H7 (cell line): ENCODE data around the gene RIN3. TPM values are rescaled to one million over a fixed set of nuclear protein-coding genes. Genes with fewer than 3 reads are reported as not detected.

Experiments used
- DNase-seq: peaks from one replicate; pipeline ENCODE4 v3.0.0; 2012
- H3K27me3 ChIP-seq: 2 replicates; pipeline ENCODE4 v1.6.0; 2011; ENCODE audit warnings: mild to moderate bottlenecking, low read length; ENCODE audit not compliant: control insufficient read depth, insufficient read depth
- H3K36me3 ChIP-seq: replicated peaks from 2 replicates; pipeline ENCODE4 v1.5.1; 2011; ENCODE audit warnings: low read length; ENCODE audit not compliant: control insufficient read depth, insufficient read depth
- H3K4me3 ChIP-seq: 2 replicates; pipeline ENCODE4 v1.5.1; 2011; ENCODE audit warnings: low read depth, mild to moderate bottlenecking, control low read depth, low read length, moderate library complexity; ENCODE audit not compliant: insufficient read depth
- total RNA-seq: library from RNA; depleted of rRNA; stranded (reverse); fragments of >200 nt; shearing (Covaris generic); gene quantifications from 2 replicates; pipeline ENCODE4 v1.2.3, GENCODE V29; 2014

The RIN3 gene
- total RNA-seq, 1 experiment from 2014 or later, result 0.76 TPM

DNA sequence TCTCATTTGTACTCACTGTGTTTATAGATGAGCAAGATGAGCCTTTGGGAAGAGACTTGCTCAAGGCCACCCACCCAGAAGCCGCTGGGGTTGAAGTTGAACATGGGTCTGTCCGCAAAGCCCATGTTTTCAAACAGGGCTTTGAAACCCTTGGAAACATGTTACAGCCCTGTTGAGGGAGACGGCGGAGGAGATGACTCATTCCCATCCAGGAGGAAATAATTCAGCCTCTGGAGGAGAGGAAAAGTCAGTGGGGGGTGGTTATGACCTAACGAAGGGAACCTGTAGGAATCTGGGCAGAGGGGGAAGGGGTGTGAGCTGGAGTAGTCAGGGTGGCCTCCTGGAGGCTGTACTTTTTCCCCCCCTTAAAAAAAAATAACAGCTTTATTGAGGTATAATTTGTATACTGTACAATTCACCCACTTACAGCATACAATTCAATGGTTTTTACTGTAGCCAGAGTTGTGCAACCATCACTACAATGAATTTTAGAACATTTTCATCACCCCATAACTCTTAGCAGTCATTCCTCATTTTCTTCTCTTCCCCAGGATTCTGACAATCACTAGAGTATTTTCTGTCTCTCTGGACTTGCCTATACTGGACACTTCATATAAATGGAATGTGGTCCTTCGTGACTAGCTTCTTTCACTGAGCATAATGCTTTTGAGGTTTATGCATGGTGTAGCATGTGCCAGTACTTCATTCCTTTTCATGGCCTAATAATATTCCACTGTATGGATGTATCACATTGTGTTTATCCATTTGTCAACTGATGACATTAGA, 1.9 kb upstream of the RIN3 start:
- no peaks in the 10 kb centered on the region for H3K36me3 ChIP-seq
- peaks cover 33% of the 10 kb centered on the region for H3K27me3 ChIP-seq
- no peak for DNase-seq
- no peak overlapping the region for H3K4me3 ChIP-seq

DNA sequence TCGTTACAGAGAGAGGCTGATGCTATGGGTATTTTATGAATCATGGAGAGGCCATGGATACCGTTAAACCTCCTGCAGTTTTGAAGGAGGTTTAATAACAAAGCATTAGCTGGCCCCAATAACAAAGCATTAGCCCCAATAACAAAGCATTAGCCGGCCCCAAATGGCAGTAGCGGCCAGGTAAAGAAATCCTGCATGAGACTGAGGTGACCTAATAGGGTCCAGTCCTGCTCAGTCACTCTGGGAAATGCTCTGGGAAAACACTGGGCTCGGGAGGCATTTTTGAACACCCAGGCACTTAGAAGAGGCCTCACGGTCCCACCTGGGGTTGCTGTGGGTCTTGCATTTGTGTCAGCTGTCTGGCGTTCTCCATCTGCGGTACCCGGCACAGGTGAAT, 776 bp upstream of the RIN3 start:
- Histone ChIP-seq H3K36me3 (no peaks in the 10 kb centered on the region), H3K27me3 (peaks cover 33% of the 10 kb centered on the region), H3K4me3 (no peak overlapping the region; the same call in 1 of the 2 replicates)
- DNase-seq, result no peak

DNA sequence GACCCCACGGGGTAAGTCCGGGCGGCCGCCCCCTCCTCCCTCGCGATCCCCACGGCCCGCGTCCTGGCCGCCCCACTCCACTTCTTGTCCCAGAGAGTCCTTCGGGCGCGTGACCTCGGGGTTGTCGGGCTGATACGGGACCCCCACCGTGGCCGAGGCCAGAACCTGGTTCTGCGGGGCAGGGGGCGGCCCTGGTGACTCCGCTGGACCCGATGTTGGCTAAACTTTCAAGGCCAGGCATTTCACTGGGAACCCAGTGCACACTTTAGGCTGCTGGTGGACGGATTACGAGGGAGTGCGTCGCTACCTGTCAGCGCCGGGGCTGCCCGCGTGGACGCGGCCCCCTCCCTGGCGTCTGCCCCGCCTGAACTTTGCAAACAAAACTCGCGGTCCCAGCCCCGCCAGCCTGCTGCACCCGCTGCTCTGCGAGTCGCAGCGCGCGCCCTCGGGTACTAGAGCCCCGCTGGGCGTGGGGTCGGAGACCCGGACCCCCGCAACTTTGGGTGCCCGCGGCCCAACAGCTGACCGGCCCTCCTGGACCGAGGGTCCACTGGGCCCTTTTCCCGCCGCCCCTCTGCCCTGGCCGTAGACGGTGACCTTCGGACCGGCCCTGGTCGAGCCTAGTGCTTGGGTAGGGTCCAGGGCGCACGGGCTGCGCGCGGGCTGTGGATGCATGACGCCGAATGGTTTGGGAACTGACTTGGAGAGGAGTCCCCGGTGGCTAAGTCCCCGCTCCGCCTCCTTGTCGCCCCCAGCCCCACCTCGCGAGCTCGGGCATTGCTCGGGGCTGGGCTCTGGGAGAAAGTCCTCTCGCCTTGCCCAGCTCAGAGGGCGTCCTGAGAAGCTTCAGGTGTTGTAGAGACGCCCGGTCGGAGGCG, 624 bp downstream of the RIN3 start:
- no peaks in the 10 kb centered on the region for H3K36me3 ChIP-seq

DNA sequence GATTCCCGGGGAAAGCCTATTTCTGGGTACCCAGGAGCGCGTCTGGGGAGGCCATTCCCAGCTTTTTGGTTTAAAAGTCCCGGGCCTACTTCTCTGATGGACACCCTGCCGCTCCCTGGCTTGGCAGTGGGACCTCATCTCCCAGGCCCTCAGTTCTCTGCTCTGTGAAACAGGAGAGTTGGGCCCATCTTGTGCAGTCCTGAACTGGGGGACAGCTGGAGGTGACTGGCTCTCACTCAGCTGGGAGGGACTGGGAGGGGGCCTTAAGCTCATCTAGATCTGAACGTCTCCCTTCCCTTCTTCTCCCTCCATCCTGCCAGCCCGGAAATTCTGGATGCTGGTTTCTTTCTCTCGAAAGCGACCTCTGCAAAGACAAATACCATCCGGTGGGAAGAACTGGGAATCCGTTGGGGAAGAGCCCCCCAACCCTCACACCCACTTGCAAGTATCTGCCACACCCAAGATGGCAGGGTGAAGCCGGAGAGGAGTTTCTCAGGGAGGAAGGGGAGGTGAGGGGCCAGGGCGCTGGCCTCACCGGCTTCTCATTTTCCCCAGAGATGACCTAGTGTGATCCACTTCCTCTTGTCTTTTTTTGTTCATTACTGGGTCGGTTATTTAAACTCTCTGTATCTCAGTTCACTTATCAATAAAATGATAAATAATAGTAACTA, 1.4 kb downstream of the RIN3 start:
- Histone ChIP-seq H3K27me3 (peaks cover 33% of the 10 kb centered on the region), H3K36me3 (no peaks in the 10 kb centered on the region), H3K4me3 (peak overlapping the region; percentile 52; the same call in 1 of the 2 replicates)
- no peak for DNase-seq

More for the DNA sequence above, 624 bp downstream of the RIN3 start:
- Histone ChIP-seq H3K4me3 (peak overlapping the region; percentile 52), H3K27me3 (peaks cover 33% of the 10 kb centered on the region)
- peak; percentile 77 for DNase-seq

DNA sequence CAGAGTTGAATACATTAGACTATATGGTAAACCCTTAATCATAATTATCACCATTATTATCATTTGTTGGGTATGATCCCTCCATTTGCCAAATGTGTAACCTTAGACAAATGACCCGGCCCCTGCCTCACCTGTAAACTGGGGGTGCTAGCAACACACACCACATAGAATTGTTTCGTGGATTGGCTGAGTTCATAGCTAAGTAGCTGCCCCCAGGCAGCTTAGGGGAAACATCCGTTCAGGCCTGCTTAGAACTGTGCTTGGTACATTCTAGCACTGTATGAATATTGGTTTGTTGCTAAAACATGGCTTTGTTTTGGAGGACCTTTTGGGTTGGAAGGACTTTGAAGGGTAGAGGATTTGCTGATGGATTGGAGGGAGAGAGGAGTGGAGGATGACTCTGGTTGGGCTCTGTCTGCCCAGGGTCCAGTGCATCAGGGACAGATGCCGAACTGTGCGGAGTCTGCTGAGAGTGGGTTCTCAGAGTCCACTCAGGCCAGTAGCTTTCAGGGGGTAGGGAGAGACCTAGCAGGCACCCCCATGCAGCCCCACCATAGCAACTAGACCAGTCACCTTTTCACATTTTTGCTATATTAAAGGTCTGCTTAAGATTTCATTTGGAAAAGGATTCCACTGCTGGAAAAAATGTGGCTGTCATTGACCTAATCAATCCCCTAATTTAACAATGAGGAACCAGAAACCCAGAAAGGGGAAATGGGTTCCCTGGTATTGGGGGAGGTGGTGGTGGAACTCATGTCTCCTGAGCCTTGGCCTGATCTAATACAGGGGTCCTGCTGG, 2.2 kb downstream of the RIN3 start:
- DNase-seq, result no peak
- H3K4me3 ChIP-seq, result no peak overlapping the region
- H3K36me3 ChIP-seq, result no peaks in the 10 kb centered on the region
- H3K27me3 ChIP-seq, result peaks cover 33% of the 10 kb centered on the region

DNA sequence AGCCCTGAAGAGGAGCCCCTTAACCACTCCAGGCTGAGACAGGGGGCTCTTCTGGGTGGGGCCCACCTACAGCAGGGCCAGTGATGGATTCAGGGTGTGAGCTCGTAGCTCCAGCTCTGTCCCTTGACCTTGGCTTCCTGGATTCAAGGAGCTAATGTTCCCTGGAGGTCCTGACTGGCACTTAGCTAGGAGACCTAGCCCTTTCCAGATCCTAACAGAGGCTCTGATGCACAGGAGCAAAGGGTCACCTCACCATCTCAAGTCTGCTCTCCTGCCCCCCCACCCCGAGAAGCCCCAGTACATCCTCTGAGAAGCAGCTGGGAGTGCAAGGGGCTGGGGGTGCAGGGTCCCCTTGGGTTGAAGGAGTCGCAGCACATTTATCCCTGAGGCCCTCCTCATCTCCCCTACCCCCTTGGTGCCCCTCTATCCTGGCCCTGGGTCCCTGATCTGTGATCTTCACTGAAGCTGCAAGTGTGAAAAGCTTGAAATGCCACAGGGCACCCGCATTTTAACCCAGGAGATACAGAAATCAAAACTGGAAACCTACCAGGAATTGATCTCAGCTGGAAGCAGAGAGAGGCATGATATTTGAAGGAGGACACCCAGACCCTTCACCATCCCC, 2.9 kb downstream of the RIN3 start:
- Histone ChIP-seq H3K36me3 (no peaks in the 10 kb centered on the region), H3K27me3 (peaks cover 33% of the 10 kb centered on the region), H3K4me3 (no peak overlapping the region)
- no peak for DNase-seq

DNA sequence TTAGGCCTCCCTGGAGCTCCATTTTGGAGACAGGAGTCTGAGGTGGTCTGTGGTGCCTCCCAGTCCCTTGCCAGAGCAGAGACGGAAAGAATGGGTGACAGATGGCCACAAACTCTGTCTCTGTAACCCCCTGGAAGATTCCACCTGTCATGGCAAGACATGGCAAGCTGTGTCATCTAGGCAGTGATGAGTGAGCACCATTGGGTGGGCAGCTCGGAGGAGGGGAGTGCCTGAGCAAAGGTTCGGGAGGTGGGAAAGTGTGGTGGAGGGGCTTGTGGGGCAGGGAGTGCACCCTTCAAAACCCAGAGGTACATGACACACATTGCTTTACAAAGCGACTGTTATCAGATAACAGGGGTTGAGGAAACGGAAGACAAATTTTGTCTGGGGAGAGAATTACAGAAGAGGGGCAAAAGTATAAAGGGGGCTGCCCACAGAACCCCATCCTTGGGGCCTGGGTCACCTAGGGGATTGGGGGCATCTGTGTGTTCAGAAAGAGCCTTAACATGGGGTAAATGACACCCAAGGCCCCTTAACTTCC, 3.5 kb downstream of the RIN3 start:
- no peak for DNase-seq
- Histone ChIP-seq H3K4me3 (no peak overlapping the region), H3K27me3 (peaks cover 33% of the 10 kb centered on the region), H3K36me3 (no peaks in the 10 kb centered on the region)

DNA sequence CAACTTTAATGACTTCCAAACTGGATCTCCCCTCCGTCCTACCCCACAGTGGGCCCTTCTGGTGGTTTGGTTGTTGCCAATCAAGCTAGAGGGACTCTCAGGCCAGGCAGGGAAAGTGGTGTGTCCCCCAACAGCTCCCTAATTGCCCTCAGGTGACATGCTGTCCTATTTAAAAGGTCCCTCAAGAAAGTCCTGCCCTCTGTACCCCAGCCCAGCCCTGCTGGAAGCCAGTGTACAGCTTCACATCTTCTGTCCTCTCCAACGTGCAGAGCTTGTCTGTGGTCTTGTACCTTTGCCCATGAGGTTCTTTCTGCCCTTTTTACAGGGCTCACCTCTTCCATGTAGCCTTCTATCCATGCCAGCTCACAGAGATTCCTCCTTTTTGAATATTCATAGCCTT, 4.2 kb downstream of the RIN3 start:
- H3K36me3 ChIP-seq, result no peaks in the 10 kb centered on the region
- no peak overlapping the region for H3K4me3 ChIP-seq
- peaks cover 29% of the 10 kb centered on the region for H3K27me3 ChIP-seq
- DNase-seq, result no peak

DNA sequence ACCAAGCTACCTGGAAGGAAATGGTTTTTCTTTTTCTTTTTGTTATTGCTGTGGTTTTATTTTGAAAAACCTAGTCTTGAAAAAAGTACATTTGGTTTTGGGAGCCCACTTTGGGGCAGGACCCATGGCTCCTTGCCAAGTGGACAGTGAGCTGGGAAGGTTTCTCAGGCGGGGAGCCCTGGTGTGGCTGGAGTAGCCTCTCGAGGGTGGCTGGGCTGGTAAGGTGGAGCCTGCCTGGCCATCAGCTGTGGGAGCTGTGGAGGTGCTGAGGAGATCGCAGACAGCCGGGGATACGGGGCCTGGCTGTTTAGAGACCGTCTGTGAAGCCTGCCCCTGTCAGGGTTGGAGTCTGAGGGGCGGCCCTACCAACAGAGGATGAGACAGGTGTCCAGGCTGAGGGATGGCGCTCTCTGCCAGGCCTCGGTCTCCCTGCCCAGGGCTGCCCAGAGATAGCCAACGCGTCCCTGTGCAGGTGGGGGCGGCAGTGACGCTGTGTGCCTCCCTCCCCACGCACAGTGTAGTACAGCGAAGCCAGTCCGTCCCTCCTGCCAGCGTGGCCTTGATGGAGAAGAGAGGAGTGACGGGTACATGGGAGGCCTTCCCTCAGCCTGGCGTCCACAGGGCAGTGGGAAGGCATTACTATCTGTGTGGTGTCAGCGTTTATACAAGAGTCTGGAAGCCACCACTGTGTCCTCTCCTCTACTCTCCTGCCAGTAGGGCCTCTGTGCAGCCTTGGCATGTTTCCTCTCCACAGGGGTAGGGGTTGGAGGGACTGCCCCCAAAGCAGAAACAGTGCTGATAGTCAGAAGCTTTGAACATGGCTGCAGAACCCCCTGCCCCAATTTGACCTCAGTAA, 5.9 kb downstream of the RIN3 start:
- Histone ChIP-seq H3K36me3 (no peaks in the 10 kb centered on the region), H3K4me3 (no peak overlapping the region), H3K27me3 (peaks cover 15% of the 10 kb centered on the region)
- no peak for DNase-seq

DNA sequence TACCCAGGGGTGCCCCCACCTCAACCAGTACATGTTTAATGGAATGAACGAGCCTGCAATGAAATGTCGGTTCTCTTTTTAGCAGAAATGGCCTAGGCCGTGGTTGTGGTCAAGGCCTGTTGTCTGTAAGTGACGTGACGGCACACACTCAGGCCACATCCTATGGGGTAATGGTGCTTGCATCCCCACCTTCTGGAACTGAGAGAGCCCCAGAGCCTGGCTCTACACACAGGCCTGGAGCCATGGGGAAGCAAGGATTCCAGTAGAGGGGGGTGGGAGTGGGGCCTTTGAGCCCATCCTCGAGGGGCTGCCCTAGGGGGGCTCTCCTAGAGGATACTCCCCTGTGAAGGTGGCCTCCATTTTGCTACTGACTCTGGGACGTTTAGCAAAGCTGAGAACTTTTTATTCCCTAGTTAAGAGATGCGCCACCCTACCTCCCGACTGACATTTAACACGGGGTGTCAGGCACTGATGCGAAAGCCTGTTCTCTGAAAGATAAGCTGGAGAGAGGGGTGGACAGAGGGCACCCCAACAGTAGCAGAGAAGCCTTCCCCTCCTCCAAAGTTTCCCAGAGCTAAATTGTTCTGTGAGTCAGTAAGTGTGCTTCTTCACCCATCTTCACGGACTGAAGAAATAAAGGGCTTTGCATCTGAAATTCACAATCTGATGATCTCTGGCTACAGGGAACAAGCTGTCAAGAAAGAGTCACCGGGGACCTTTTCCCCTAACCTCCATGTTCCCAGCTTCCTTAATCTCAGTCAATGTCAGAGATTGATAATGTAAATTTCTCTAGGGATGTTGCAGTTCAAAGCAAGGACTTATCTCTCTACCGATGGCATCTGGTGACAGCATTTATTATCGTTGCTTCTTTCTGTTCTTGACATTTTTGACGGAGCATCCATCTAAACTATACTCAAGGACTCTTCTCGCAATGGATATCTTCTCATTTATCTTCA, 6.8 kb downstream of the RIN3 start:
- DNase-seq, result no peak
- H3K27me3 ChIP-seq, result peaks cover 6% of the 10 kb centered on the region
- H3K36me3 ChIP-seq, result no peaks in the 10 kb centered on the region
- H3K4me3 ChIP-seq, result no peak overlapping the region

DNA sequence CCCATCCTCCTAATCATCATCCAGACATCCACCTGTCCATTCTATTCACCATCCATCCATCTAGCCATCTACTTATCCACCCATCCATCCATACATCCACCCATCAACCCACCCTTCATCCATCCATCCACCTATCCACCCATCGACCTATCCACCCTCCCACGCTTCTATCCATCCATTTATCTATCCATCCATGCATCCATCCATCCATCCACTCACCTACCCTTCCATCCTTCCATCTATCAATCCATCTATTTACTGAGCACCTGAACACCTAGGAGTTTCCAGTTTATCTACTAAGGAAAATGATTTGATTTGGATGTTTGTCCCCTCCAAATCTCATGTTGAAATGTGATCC, 7.5 kb downstream of the RIN3 start:
- Histone ChIP-seq H3K36me3 (no peaks in the 10 kb centered on the region), H3K27me3 (peaks cover 2% of the 10 kb centered on the region), H3K4me3 (no peak overlapping the region)
- DNase-seq, result no peak

DNA sequence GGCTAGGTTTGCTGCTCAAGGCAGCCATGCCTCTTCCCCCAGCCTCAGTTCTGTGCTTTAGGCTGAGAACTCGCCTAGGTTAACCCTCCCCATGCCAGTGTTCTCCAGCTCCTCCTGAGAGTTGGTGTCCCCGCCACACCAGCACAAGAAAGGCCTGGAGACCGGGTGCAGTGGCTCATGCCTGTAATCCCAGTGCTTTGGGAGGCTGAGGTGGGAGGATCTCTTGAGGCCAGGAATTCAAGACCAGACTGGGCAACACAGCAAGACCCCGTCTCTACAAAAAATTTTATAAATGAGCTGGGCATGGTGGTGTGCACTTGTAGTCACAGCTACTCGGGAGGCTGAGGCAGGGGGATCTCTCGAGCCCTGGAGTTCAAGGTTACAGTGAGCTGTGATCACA, 10.2 kb downstream of the RIN3 start:
- no peak for DNase-seq
- Histone ChIP-seq H3K27me3 (no peaks in the 10 kb centered on the region), H3K4me3 (no peak overlapping the region), H3K36me3 (no peaks in the 10 kb centered on the region)
